Ascending aorta (tissue), 2 donors: ENCODE data around the gene GDF10. TPM values are rescaled to one million over a fixed set of nuclear protein-coding genes. Genes with fewer than 3 reads are reported as not detected.

ENCODE experiments used
- DNase-seq, 2 donors: peaks; one replicate each; pipeline ENCODE4 v3.0.0-alpha.2; 2019; ENCODE audit warnings: low spot score in 2 of 2
- H3K27ac ChIP-seq, 2 donors: fragments of 200-600 bp; sonication (generic); one replicate each; pipeline ENCODE4 v1.5.1; 2016 to 2017; ENCODE audit warnings: mild to moderate bottlenecking in 1 of 2
- H3K27me3 ChIP-seq: fragments of 200-600 bp; sonication (generic); one replicate; pipeline ENCODE4 v1.5.1; 2017
- H3K36me3 ChIP-seq, 2 donors: fragments of 200-600 bp; sonication (generic); one replicate each; pipeline ENCODE4 v1.5.1; 2016
- H3K4me1 ChIP-seq, 2 donors: fragments of 200-600 bp; sonication (generic); one replicate each; pipeline ENCODE4 v1.5.1; 2016 to 2017; ENCODE audit warnings: mild to moderate bottlenecking in 1 of 2
- H3K4me3 ChIP-seq, 2 donors: fragments of 200-600 bp; sonication (generic); one replicate each; pipeline ENCODE4 v1.5.1; 2016 to 2017; ENCODE audit warnings: mild to moderate bottlenecking in 1 of 2
- H3K9me3 ChIP-seq, 2 donors: fragments of 200-600 bp; sonication (generic); one replicate each; pipeline ENCODE4 v1.5.1; 2016
- intact Hi-C: fragments of 100-400 bp; cut with DNase I; formaldehyde crosslinking; loops from one replicate; pipeline ENCODE4 v1.15.1; 2023
- total RNA-seq: library from RNA; depleted of rRNA; stranded (reverse); fragments of >200 nt; gene quantifications from one replicate; pipeline ENCODE4 v1.1.0, GENCODE V29; 2016
- TF ChIP-seq, protein P1 (sequence below), 3 experiments: fragments of 200-600 bp in 2 of 3; fragments of 450-650 bp in 1 of 3; sonication (generic) in 2 of 3; IDR thresholded peaks; one replicate each; pipeline ENCODE4 v1.5.1; 2016 to 2019; ENCODE audit warnings: antibody characterized with exemption in 3 of 3, mild to moderate bottlenecking in 1 of 3, moderate library complexity in 1 of 3

The GDF10 gene
- total RNA-seq, 1 donor from 2014 or later: 1.2 TPM

DNA sequence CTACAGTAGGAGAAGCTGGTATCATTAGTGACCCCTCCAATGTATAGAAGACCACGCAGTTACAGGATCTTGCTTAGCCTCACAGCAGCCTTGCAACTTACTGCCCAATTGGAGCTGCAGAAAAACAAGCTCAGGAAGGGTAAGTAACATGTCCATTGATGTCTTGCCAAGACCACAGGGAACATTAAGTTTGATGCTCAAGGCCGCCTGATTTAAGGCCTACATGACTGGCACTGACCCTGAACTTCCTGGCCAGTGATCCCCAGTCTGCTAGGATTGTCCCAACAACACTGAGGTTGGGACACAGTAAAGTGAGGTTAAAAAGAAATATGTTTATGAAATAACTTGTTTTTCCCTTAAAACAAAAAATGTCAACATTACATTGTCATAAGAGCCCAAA lies 15.4 kb downstream of the GDF10 start:
- Histone ChIP-seq H3K9me3 (no peaks in the 10 kb centered on the region), H3K27ac (no peak overlapping the region), H3K4me3 (no peak overlapping the region), H3K27me3 (no peaks in the 10 kb centered on the region), H3K4me1 (peaks cover 2% of the 10 kb centered on the region in 2 donors), H3K36me3 (no peaks in the 10 kb centered on the region)
- TF ChIP-seq, protein P1, sequence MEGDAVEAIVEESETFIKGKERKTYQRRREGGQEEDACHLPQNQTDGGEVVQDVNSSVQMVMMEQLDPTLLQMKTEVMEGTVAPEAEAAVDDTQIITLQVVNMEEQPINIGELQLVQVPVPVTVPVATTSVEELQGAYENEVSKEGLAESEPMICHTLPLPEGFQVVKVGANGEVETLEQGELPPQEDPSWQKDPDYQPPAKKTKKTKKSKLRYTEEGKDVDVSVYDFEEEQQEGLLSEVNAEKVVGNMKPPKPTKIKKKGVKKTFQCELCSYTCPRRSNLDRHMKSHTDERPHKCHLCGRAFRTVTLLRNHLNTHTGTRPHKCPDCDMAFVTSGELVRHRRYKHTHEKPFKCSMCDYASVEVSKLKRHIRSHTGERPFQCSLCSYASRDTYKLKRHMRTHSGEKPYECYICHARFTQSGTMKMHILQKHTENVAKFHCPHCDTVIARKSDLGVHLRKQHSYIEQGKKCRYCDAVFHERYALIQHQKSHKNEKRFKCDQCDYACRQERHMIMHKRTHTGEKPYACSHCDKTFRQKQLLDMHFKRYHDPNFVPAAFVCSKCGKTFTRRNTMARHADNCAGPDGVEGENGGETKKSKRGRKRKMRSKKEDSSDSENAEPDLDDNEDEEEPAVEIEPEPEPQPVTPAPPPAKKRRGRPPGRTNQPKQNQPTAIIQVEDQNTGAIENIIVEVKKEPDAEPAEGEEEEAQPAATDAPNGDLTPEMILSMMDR (IDR thresholded peaks at IDR 0.05): no peak
- DNase-seq: no peak
- intact Hi-C loops: no loop called here

DNA sequence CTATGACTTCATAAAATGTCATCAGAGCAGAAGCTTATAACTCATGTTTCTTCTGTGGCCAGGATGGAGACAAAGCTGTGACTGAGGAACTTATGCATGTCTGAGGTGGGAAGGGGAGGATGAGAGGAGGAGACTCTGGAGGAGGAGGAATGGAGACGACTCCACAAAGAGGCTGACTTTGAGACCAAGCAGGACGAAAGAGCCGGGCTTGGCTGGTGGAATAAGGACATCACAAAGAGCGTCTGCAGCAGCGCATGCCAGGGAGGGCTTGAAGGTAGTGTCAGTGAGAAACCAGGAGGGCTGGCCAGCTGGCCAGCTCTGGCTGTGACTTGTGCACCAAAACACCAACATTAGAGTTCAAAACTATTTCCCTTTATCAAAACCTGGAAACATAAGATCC lies 16.1 kb downstream of the GDF10 start:
- H3K4me1 ChIP-seq: peaks cover under 1 to 2% of the 10 kb centered on the region in 2 donors
- H3K27me3 ChIP-seq: no peaks in the 10 kb centered on the region
- no peak overlapping the region for H3K27ac ChIP-seq
- no peaks in the 10 kb centered on the region for H3K9me3 ChIP-seq
- no peak overlapping the region for H3K4me3 ChIP-seq
- DNase-seq: no peak
- TF ChIP-seq, protein P1 (IDR thresholded peaks at IDR 0.05): no peak
- intact Hi-C loops: no loop called here
- H3K36me3 ChIP-seq: no peaks in the 10 kb centered on the region

DNA sequence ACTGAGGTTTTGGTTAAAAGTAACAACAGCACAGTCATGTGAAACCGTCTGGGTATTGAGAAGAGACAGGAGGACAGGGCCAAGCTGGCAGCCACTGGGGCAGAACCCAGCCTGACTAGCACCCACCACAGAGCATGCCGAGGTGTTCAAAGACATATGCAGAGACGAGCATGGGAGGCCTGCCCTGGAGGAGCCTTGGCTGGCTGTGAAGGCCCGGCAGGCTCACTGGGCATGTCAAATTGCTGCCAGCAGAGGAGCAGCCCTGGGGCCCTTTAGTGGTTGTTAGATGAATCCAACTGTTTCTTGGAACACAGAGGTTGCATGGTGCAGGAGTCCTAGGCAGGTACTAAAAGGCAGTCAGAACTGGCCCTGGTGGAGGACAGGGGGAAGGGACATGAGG lies 17.3 kb downstream of the GDF10 start:
- Histone ChIP-seq H3K27me3 (no peaks in the 10 kb centered on the region), H3K36me3 (no peaks in the 10 kb centered on the region), H3K27ac (no peak overlapping the region), H3K9me3 (no peaks in the 10 kb centered on the region), H3K4me1 (no peaks in the 10 kb centered on the region), H3K4me3 (no peak overlapping the region)
- no peak for DNase-seq
- TF ChIP-seq, protein P1 (IDR thresholded peaks at IDR 0.05): no peak
- intact Hi-C loops: no loop called here

DNA sequence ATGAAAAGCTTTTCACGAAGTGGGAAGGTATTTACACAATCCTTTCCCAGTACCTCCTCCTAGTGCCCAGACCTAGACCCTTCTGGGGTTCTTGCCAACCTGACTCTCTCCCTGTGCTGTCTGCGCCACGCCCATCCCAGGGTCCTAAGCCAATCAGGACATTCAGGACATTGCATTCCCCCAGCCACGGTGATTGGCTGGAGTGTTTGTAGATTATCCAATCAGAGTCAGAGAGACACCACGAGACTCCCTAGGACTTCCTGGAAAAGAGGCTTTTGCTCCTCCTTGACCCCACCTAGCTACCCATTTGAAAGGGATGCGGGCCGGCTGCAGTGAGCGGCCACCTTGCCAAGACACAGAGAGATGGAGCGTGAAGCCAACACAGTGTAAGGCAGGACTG lies 18.7 kb downstream of the GDF10 start:
- TF ChIP-seq, protein P1 (IDR thresholded peaks at IDR 0.05): no peak
- H3K9me3 ChIP-seq: no peaks in the 10 kb centered on the region
- intact Hi-C loops: no loop called here
- H3K27ac ChIP-seq: no peak overlapping the region
- no peaks in the 10 kb centered on the region for H3K4me1 ChIP-seq
- peak in 1 of 2 donors; percentile 38 for DNase-seq
- no peaks in the 10 kb centered on the region for H3K27me3 ChIP-seq
- H3K4me3 ChIP-seq: no peak overlapping the region
- no peaks in the 10 kb centered on the region for H3K36me3 ChIP-seq

DNA sequence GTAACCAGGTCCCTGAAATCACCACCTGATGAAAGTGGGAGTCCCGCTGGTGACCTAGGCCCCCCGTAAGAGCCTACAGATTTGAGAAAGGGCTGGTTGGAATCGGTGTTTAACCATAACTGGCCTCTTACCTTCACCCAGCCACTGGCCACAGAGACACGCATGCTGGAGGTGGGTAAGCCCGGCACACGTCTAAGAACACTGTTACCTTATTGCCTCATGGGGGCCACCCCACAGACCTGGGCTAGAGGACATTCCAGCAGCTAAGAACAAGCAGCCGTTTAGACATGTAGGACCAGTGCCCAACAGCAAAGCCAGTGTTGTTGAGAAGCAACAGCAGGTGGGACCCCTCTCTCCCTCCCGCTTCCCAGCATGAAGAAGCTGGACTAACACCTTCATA lies 19.8 kb downstream of the GDF10 start:
- H3K27me3 ChIP-seq: no peaks in the 10 kb centered on the region
- no peaks in the 10 kb centered on the region for H3K4me1 ChIP-seq
- no peak overlapping the region for H3K4me3 ChIP-seq
- no peaks in the 10 kb centered on the region for H3K9me3 ChIP-seq
- H3K36me3 ChIP-seq: no peaks in the 10 kb centered on the region
- peak in 1 of 2 donors; percentile 35 for DNase-seq
- intact Hi-C loops: no loop called here
- TF ChIP-seq, protein P1 (IDR thresholded peaks at IDR 0.05): no peak
- no peak overlapping the region for H3K27ac ChIP-seq

DNA sequence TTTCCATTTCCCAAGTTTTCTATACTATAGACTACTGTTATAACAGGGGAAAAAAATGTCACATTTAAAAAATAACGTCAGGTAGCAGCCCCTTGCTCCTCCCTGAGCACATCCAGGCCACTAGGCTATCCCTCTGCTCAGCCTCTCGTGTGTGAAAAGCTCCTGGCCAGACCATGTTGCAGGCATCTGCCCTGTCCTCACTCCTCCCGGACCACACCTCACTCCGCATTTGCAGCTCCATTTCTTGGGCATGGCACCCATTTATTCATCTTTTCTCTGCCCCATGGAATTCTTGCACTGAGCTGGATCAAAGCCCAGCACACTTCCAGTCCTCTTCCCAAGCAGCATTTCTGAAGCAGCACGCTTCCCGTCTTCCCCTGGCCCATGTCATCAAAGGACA lies 20.8 kb downstream of the GDF10 start:
- TF ChIP-seq, protein P1 (IDR thresholded peaks at IDR 0.05): no peak
- intact Hi-C loops: no loop called here
- peak in 1 of 2 donors; percentile 43 for DNase-seq
- Histone ChIP-seq H3K4me1 (no peaks in the 10 kb centered on the region), H3K36me3 (no peaks in the 10 kb centered on the region), H3K4me3 (no peak overlapping the region), H3K9me3 (no peaks in the 10 kb centered on the region), H3K27ac (no peak overlapping the region), H3K27me3 (no peaks in the 10 kb centered on the region)
